Fibroblast of lung (primary cell): Measurements from ENCODE around the gene RIC8A. TPM values are rescaled to one million over a fixed set of nuclear protein-coding genes. Genes with fewer than 3 reads are reported as not detected.

Source experiments
- DNase-seq, 2 donors: peaks; one replicate each; pipeline versions ENCODE4 v3.0.0 to v3.0.0-alpha.2; 2010; ENCODE audit warnings: low read depth in 2 of 2
- H2AFZ ChIP-seq: 2 replicates; pipeline ENCODE4 v1.5.1; 2012; ENCODE audit warnings: low read length, control low read depth, inconsistent platforms
- H3K27ac ChIP-seq: 2 replicates; pipeline ENCODE4 v1.5.1; 2011; ENCODE audit warnings: low read length, control low read depth; ENCODE audit not compliant: insufficient read depth
- H3K27me3 ChIP-seq: 2 replicates; pipeline ENCODE4 v1.5.1; 2011; ENCODE audit warnings: mild to moderate bottlenecking, low read length; ENCODE audit not compliant: control insufficient read depth, insufficient read depth
- H3K36me3 ChIP-seq: 2 replicates; pipeline ENCODE4 v1.5.1; 2011; ENCODE audit warnings: low read length; ENCODE audit not compliant: control insufficient read depth, insufficient read depth
- H3K4me1 ChIP-seq: 2 replicates; pipeline ENCODE4 v1.5.1; 2011; ENCODE audit warnings: low read length; ENCODE audit not compliant: control insufficient read depth, insufficient read depth; ENCODE audit errors: extremely low read depth
- H3K4me2 ChIP-seq: 2 replicates; pipeline ENCODE4 v1.5.1; 2011; ENCODE audit warnings: low read length, control low read depth; ENCODE audit not compliant: insufficient read depth; ENCODE audit errors: extremely low read depth
- H3K4me3 ChIP-seq, 4 experiments: fragments of 200-600 bp in 1 of 4; sonication (generic) in 1 of 4; replicated peaks in 1 of 4; 2 replicates each; pipeline ENCODE4 v1.5.1; 2011 to 2016; ENCODE audit warnings: low read length in 4 of 4, low read depth in 3 of 4, mild to moderate bottlenecking in 3 of 4, control low read depth in 2 of 4, inconsistent platforms in 1 of 4, mixed read lengths in 1 of 4; ENCODE audit not compliant: insufficient read depth in 1 of 4; ENCODE audit errors: control extremely low read depth in 1 of 4
- H3K79me2 ChIP-seq: 2 replicates; pipeline ENCODE4 v1.5.1; 2012; ENCODE audit warnings: mild to moderate bottlenecking, low read length, inconsistent platforms; ENCODE audit not compliant: control insufficient read depth, insufficient read depth
- H3K9ac ChIP-seq: 2 replicates; pipeline ENCODE4 v1.5.1; 2011; ENCODE audit warnings: mild to moderate bottlenecking, low read length, control low read depth; ENCODE audit not compliant: insufficient read depth
- H3K9me3 ChIP-seq: 2 replicates; pipeline ENCODE4 v1.5.1; 2012; ENCODE audit warnings: low read depth, low read length; ENCODE audit not compliant: control insufficient read depth, insufficient read depth
- H4K20me1 ChIP-seq: 2 replicates; pipeline ENCODE4 v1.5.1; 2011; ENCODE audit warnings: low read length; ENCODE audit not compliant: control insufficient read depth, insufficient read depth; ENCODE audit errors: extremely low read depth
- CTCF ChIP-seq, 2 donors: IDR thresholded peaks in 1 of 2; conservative IDR thresholded peaks in 1 of 2; 1 replicate in 1 of 2; 2 replicates in 1 of 2; pipeline ENCODE4 v1.5.1; 2011 to 2012; ENCODE audit warnings: low read length in 2 of 2, control low read depth in 1 of 2, inconsistent platforms in 1 of 2, low read depth in 1 of 2, mild to moderate bottlenecking in 1 of 2
- EZH2 ChIP-seq: IDR thresholded peaks from 2 replicates; pipeline ENCODE4 v1.5.1; 2012; ENCODE audit warnings: low read length, control low read depth, mild to moderate bottlenecking; ENCODE audit errors: missing control alignments
- polyA plus RNA-seq, 2 donors: library from polyadenylated mRNA; depleted of rRNA in 1 of 2; stranded (reverse) in 1 of 2; unstranded in 1 of 2; fragments of >200 nt; gene quantifications; 2 replicates each; pipeline ENCODE4 v1.2.1, GENCODE V29; 2011 to 2012; ENCODE audit warnings: missing spikeins in 1 of 2
- total RNA-seq: library from RNA; depleted of rRNA; stranded (reverse); fragments of >200 nt; gene quantifications from 2 replicates; pipeline ENCODE4 v1.2.1, GENCODE V29; 2014

Gene RIC8A
- total and polyA plus RNA-seq, 2 donors (not counting 1 experiment from before 2014, with no cell fraction given) = 106 to 230 TPM

DNA sequence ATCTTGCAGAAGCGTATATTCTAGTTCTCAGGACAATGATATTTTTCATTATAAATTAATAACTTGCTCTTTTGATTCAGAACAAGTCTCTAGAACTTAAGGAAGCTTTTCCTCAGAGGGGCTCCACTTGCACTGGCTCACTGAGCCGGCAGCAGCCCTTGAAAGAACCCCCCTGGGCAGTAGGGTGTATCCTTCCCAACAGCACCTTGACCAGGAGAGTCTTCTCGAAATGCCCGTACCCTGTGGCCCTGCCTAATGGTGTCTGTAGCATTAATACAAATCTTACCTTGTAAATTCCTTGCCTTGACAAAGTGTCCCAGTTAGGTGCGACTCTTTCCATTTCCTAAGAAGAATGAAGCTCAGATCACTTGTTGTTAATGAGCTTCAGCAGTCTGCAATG is 42.8 kb downstream of the RIC8A start:
- DNase-seq = no peak
- Histone ChIP-seq H3K9ac (no peak overlapping the region), H4K20me1 (no peaks in the 10 kb centered on the region), H3K4me2 (no peak overlapping the region), H3K4me3 (no peak overlapping the region), H3K79me2 (no peaks in the 10 kb centered on the region), H2AFZ (no peak overlapping the region), H3K4me1 (no peaks in the 10 kb centered on the region), H3K27me3 (no peaks in the 10 kb centered on the region), H3K9me3 (no peaks in the 10 kb centered on the region), H3K27ac (no peak overlapping the region), H3K36me3 (peaks cover 30% of the 10 kb centered on the region)
- TF ChIP-seq CTCF (conservative IDR thresholded peaks at IDR 0.05 in 1 of 2, IDR thresholded peaks at IDR 0.05 in 1 of 2; ENCODE audit: low read depth in 1 of 2, low read length in 2 of 2) = no peak
- TF ChIP-seq EZH2 = no peak

- no peak overlapping the region for H3K27ac ChIP-seq
- no peaks in the 10 kb centered on the region for H3K79me2 ChIP-seq
- H3K27me3 ChIP-seq = no peaks in the 10 kb centered on the region
- peak; percentile 17 to 59 for DNase-seq
- H2AFZ ChIP-seq = no peak overlapping the region
- H3K4me1 ChIP-seq = no peaks in the 10 kb centered on the region
- TF ChIP-seq CTCF (conservative IDR thresholded peaks at IDR 0.05 in 1 of 2, IDR thresholded peaks at IDR 0.05 in 1 of 2; ENCODE audit: low read depth in 1 of 2, low read length in 2 of 2) (peak; percentile 64 to 65), EZH2 (no peak)
- no peak overlapping the region for H3K9ac ChIP-seq
- H4K20me1 ChIP-seq = no peaks in the 10 kb centered on the region
- peaks cover 24% of the 10 kb centered on the region for H3K36me3 ChIP-seq
- H3K4me3 ChIP-seq = no peak overlapping the region
- no peaks in the 10 kb centered on the region for H3K9me3 ChIP-seq
- no peak overlapping the region for H3K4me2 ChIP-seq
Measured at GRCh38 chr11:250740-251299, 43.3 kb downstream of the RIC8A start.

DNA sequence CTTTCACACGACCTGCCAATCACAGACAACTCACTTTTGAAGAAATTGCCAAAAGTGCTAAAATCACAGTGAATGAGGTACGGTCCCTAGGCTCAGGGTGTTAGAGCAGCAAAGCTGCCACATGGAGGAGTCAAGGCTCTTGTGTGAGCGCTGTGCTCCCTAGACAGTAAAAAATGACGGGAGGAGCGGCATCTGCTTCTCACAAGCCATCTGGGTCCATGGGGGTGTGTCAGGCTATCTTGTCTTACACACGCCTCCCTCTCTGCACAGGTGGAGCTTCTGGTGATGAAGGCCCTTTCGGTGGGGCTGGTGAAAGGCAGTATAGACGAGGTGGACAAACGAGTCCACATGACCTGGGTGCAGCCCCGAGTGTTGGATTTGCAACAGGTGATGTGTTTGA is 44.0 kb downstream of the RIC8A start:
- H3K4me3 ChIP-seq = no peak overlapping the region
- H3K9ac ChIP-seq = no peak overlapping the region
- H3K27ac ChIP-seq = no peak overlapping the region
- no peaks in the 10 kb centered on the region for H3K79me2 ChIP-seq
- H3K36me3 ChIP-seq = peaks cover 18% of the 10 kb centered on the region
- H3K4me1 ChIP-seq = no peaks in the 10 kb centered on the region
- no peaks in the 10 kb centered on the region for H4K20me1 ChIP-seq
- H2AFZ ChIP-seq = no peak overlapping the region
- TF ChIP-seq EZH2 (no peak), CTCF (conservative IDR thresholded peaks at IDR 0.05 in 1 of 2, IDR thresholded peaks at IDR 0.05 in 1 of 2; ENCODE audit: low read depth in 1 of 2, low read length in 2 of 2) (no peak)
- no peak for DNase-seq
- H3K27me3 ChIP-seq = no peaks in the 10 kb centered on the region
- H3K4me2 ChIP-seq = no peak overlapping the region
- H3K9me3 ChIP-seq = no peaks in the 10 kb centered on the region
